ENCODE results near the gene EML2.
A peak's percentile ranks its signal among the peaks of the same experiment; 100 is the strongest.
"Not testable (repeated sequence)": the region's sequence is repeated elsewhere in the genome, so short reads cannot be mapped to it uniquely, and the experiment has no call there.

The EML2 gene

GRCh38 chr19:45638930-45639729 is at the start of gene EML2:
EML2 (minus strand) TSS chr19:45639397; CDS start chr19:45639376, 21 bp downstream.
- no peak for DNase-seq

GRCh38 chr19:45687599-45687998 is 48.4 kb upstream of the EML2 start:
- no peak for DNase-seq

GRCh38 chr19:45685045-45685444 is 45.8 kb upstream of the EML2 start:
- DNase-seq: not testable (repeated sequence)

GRCh38 chr19:45682908-45683307 is 43.7 kb upstream of the EML2 start:
- DNase-seq: no peak

- no peak for DNase-seq
Observed at GRCh38 chr19:45682117-45682516, 42.9 kb upstream of the EML2 start.

GRCh38 chr19:45681391-45682015 is 42.3 kb upstream of the EML2 start:
- peak; percentile 44 for DNase-seq

GRCh38 chr19:45677351-45678230 is 38.4 kb upstream of the EML2 start:
- DNase-seq: no peak

- DNase-seq: no peak
Observed at GRCh38 chr19:45676851-45677263, 37.7 kb upstream of the EML2 start.

GRCh38 chr19:45674946-45675345 is 35.7 kb upstream of the EML2 start:
- no peak for DNase-seq

GRCh38 chr19:45670670-45671453 is 31.7 kb upstream of the EML2 start:
- no peak for DNase-seq

- no peak for DNase-seq
Observed at GRCh38 chr19:45668342-45668871, 29.2 kb upstream of the EML2 start.

- DNase-seq: no peak
Observed at GRCh38 chr19:45667620-45668341, 28.6 kb upstream of the EML2 start, which contains the start of gene GIPR. GIPR (plus strand) TSS chr19:45668221; CDS start chr19:45669521, 1,300 bp downstream.

- DNase-seq: no peak
Observed at GRCh38 chr19:45664575-45664974, 25.4 kb upstream of the EML2 start.

- DNase-seq: no peak
Observed at GRCh38 chr19:45663800-45664199, 24.6 kb upstream of the EML2 start.

- no peak for DNase-seq
Observed at GRCh38 chr19:45660636-45661035, 21.4 kb upstream of the EML2 start.

GRCh38 chr19:45659096-45659729 is 20.0 kb upstream of the EML2 start:
- no peak for DNase-seq

- DNase-seq: no peak
Observed at GRCh38 chr19:45657520-45658167, 18.4 kb upstream of the EML2 start.

GRCh38 chr19:45655073-45655472 is 15.9 kb upstream of the EML2 start:
- DNase-seq: no peak

- DNase-seq: no peak
Observed at GRCh38 chr19:45653634-45654033, 14.4 kb upstream of the EML2 start.

GRCh38 chr19:45650722-45651121 is 11.5 kb upstream of the EML2 start:
- no peak for DNase-seq

GRCh38 chr19:45646345-45646698 is 7.1 kb upstream of the EML2 start:
- DNase-seq: no peak

Data from NCI-H1417 treated with DMSO at 0.1 percent for 48 hours (cell line).